Activated naive CD4-positive, alpha-beta T cell treated with anti-CD3 and anti-CD28 coated beads, Interleukin-2, amount 50 U/mL, for 72 hours (primary cell): ENCODE results near the gene GNMT. TPM values are rescaled to one million over a fixed set of nuclear protein-coding genes. Genes with fewer than 3 reads are reported as not detected.
"Not testable (repeated sequence)": the region's sequence is repeated elsewhere in the genome, so short reads cannot be mapped to it uniquely, and the experiment has no call there.

Experiments
- ATAC-seq, 2 donors: fragments of 150-1000 bp; cut with Tn5 transposase; 2 replicates each; pipeline ENCODE4 v1.10.0; 2021; ENCODE audit warnings: mild to moderate bottlenecking in 2 of 2, moderate library complexity in 2 of 2
- DNase-seq, 2 donors: peaks; one replicate each; pipeline ENCODE4 v3.0.0; 2021 to 2022; ENCODE audit warnings: low spot score in 2 of 2
- H3K27ac Mint-ChIP-seq, 2 donors: one replicate each; pipeline ENCODE4 v1.8.0; 2022; ENCODE audit warnings: mild to moderate bottlenecking in 2 of 2, mixed read lengths in 2 of 2
- H3K36me3 Mint-ChIP-seq, 2 donors: one replicate each; pipeline ENCODE4 v1.8.0; 2022; ENCODE audit warnings: mixed read lengths in 2 of 2
- H3K9me3 Mint-ChIP-seq, 2 donors: one replicate each; pipeline ENCODE4 v1.8.0; 2022; ENCODE audit warnings: mixed read lengths in 2 of 2
- total RNA-seq, 2 donors: library from RNA; stranded (reverse); gene quantifications; one replicate each; pipeline ENCODE4 v1.2.3, GENCODE V29; 2022

Gene GNMT
- total RNA-seq, 2 donors from 2014 or later: 0.54 to 1.0 TPM

- no peak for ATAC-seq
- Mint-ChIP-seq H3K9me3 (no peaks in the 10 kb centered on the region), H3K36me3 (peaks cover 13% of the 10 kb centered on the region in 2 donors), H3K27ac (peak overlapping the region; percentile 92 to 98)
- DNase-seq: peak in 1 of 2 donors; percentile 20
Observed at GRCh38 chr6:42984924-42985475, 24.4 kb downstream of the GNMT start.

GRCh38 chr6:42987533-42988451, 27.2 kb downstream of the GNMT start:
- no peaks in the 10 kb centered on the region for H3K9me3 Mint-ChIP-seq
- peak overlapping the region; percentile 4 to 92 for H3K27ac Mint-ChIP-seq
- DNase-seq: no peak
- peaks cover 13% of the 10 kb centered on the region in 2 donors for H3K36me3 Mint-ChIP-seq
- ATAC-seq: no peak

DNA sequence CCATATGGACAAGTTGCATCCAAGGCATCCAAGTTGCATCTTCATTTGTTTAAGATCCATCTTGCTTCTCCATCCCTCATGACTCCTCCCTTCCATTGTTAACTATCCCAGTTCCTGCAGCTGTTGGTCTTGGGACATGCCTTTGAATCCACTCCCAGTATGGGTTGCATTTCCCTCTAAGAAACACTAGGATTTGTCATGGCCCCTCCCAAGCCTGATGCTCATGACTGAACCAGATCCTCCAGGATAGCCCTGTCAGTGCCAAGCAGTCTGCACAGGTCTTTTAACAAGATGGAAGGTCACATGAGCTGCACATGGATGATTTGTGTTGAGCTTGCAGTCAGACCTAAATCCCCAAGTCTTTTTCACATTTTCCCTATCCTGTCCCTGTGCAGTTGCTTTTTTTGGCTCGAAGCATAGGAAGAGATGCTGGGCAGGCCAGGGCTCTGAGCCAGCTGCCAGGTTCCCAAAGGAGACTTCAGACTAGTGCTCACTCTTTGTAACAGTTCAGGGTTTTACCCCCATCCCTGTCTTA, 28.0 kb downstream of the GNMT start:
- DNase-seq (no peak), ATAC-seq (no peak)
- Mint-ChIP-seq H3K36me3 (peaks cover 13% of the 10 kb centered on the region in 2 donors), H3K27ac (peak overlapping the region; percentile 4 to 50), H3K9me3 (no peaks in the 10 kb centered on the region)

DNA sequence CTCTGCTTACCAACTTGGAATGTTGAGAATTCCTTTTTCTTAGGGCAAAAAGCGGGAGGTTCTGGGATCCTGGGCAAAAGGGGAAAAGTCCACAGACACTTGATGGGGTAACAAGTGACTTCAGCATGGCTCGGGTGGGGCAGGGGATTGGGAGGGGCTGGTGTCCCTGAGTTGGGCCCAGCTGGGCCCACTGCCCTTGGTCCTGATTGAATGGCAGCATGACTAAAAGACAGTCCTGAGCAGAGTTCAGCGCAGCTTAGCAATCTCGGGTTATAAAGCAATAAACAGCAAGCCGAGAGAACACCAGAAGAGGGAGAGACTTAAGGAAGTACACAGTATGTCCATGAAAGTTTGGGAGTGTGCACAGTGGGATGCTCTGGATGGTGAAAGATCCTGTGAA, 29.4 kb downstream of the GNMT start:
- Mint-ChIP-seq H3K9me3 (no peaks in the 10 kb centered on the region), H3K36me3 (peaks cover 7 to 11% of the 10 kb centered on the region in 2 donors), H3K27ac (peak overlapping the region in 1 of 2 donors; percentile 57)
- ATAC-seq (no peak), DNase-seq (no peak)

- no peak for DNase-seq
- Mint-ChIP-seq H3K9me3 (no peaks in the 10 kb centered on the region), H3K27ac (no peak overlapping the region), H3K36me3 (no peaks in the 10 kb centered on the region)
- ATAC-seq: no peak
Observed at GRCh38 chr6:42993445-42993844, 32.9 kb downstream of the GNMT start.

DNA sequence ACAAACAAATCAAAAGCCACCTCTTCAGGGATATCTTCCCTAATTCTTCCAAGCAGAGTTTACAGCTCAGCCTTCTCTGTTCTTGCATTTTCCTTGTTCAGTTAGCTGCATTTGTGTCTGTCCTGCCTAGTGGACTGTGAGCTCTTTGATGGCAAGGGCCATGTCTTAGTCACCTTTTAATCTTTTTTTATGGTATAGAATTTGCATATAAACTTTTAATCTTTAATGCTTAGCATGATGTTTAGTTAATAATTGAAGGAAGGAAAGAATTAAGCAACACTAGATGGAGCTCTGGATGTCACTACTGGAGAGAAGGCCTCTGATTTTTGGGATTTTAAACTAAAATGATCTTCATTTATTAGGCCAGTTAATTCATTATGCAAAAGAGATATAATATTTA, 36.0 kb downstream of the GNMT start:
- DNase-seq (no peak), ATAC-seq (no peak)
- no peaks in the 10 kb centered on the region for H3K9me3 Mint-ChIP-seq
- H3K36me3 Mint-ChIP-seq: no peaks in the 10 kb centered on the region
- no peak overlapping the region for H3K27ac Mint-ChIP-seq

GRCh38 chr6:42998205-42998604, 37.7 kb downstream of the GNMT start:
- H3K36me3 Mint-ChIP-seq, DNase-seq, H3K27ac Mint-ChIP-seq, H3K9me3 Mint-ChIP-seq, ATAC-seq: not testable (repeated sequence)

- Mint-ChIP-seq H3K36me3 (peaks cover 0 to 6% of the 10 kb centered on the region in 2 donors), H3K9me3 (no peaks in the 10 kb centered on the region), H3K27ac (no peak overlapping the region)
- ATAC-seq (no peak), DNase-seq (no peak)
Observed at GRCh38 chr6:43001843-43002242, 41.3 kb downstream of the GNMT start.

- H3K36me3 Mint-ChIP-seq: peaks cover 0 to 6% of the 10 kb centered on the region in 2 donors
- no peak for DNase-seq
- ATAC-seq: no peak
- H3K9me3 Mint-ChIP-seq: no peaks in the 10 kb centered on the region
- no peak overlapping the region for H3K27ac Mint-ChIP-seq
Observed at GRCh38 chr6:43005844-43006243, 45.3 kb downstream of the GNMT start.

GRCh38 chr6:43006251-43006650, 45.7 kb downstream of the GNMT start:
- peaks cover 0 to 6% of the 10 kb centered on the region in 2 donors for H3K36me3 Mint-ChIP-seq
- no peaks in the 10 kb centered on the region for H3K9me3 Mint-ChIP-seq
- no peak overlapping the region for H3K27ac Mint-ChIP-seq
- DNase-seq (no peak), ATAC-seq (no peak)

- DNase-seq: no peak
- H3K27ac Mint-ChIP-seq: peak overlapping the region; percentile 13 to 44
- H3K9me3 Mint-ChIP-seq: no peaks in the 10 kb centered on the region
- no peak for ATAC-seq
- peaks cover 0 to 8% of the 10 kb centered on the region in 2 donors for H3K36me3 Mint-ChIP-seq
Observed at GRCh38 chr6:43007126-43007525, 46.6 kb downstream of the GNMT start.

- no peak for ATAC-seq
- DNase-seq: peak in 1 of 2 donors; percentile 24
- Mint-ChIP-seq H3K27ac (peak overlapping the region in 1 of 2 donors; percentile 72), H3K9me3 (no peaks in the 10 kb centered on the region), H3K36me3 (peaks cover 13 to 24% of the 10 kb centered on the region in 2 donors)
Observed at GRCh38 chr6:43009124-43009523, 48.6 kb downstream of the GNMT start.

DNA sequence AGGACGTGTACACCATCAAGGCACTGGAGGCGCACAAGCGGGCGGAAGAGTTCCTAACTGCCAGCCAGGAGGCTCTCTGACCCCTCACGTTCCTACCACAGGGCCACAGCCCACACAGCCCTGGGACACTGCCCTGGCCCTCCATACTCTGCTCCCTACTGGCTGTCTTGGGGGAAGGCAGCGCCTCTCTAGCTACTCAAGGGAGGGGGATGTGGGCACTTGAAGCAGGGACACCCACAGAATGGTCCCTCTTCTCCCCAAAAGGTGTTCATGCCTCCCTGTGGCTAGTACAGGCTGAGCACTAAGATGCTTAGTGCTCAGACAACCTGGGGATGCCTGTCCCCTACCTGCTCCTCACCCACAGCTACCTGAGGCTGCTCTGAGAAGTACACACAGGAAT, 50.7 kb downstream of the GNMT start:
- ATAC-seq (no peak), DNase-seq (no peak)
- Mint-ChIP-seq H3K36me3 (peaks cover 13 to 18% of the 10 kb centered on the region in 2 donors), H3K27ac (peak overlapping the region; percentile 77 to 92), H3K9me3 (no peaks in the 10 kb centered on the region)

DNA sequence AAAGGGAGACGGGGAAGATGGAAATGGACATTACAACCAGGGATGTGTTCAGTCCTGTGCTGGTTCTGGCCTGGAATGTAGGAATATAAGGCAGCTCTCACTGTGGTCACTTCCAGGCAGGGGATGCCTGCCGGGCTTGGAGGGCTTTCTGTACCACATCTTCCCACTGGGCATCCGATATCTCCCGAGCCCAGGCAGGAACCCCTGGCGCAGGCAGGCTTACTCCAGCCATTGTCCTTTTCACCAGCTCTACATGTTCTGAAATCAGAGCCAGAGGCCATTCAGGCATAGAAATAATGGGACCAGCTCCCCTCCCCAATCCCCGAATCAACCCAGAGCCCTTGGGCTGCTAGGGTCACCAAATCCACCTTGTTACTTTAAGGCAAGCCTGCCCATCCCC, 51.8 kb downstream of the GNMT start:
- Mint-ChIP-seq H3K9me3 (no peaks in the 10 kb centered on the region), H3K36me3 (peaks cover 13 to 17% of the 10 kb centered on the region in 2 donors), H3K27ac (peak overlapping the region; percentile 92 to 98)
- ATAC-seq (no peak), DNase-seq (no peak)

GRCh38 chr6:43013097-43013842, 52.7 kb downstream of the GNMT start:
- peak overlapping the region; percentile 92 to 98 for H3K27ac Mint-ChIP-seq
- peaks cover 13 to 24% of the 10 kb centered on the region in 2 donors for H3K36me3 Mint-ChIP-seq
- no peak for DNase-seq
- no peaks in the 10 kb centered on the region for H3K9me3 Mint-ChIP-seq
- peak; percentile 41 to 53 for ATAC-seq
